Activated CD4-positive, CD25-positive, alpha-beta regulatory T cell treated with anti-CD3 and anti-CD28 coated beads, Interleukin-2, amount 50 U/mL, for 72 hours (primary cell): ENCODE results near the gene ME2.
"Not testable (repeated sequence)": the region's sequence is repeated elsewhere in the genome, so short reads cannot be mapped to it uniquely, and the experiment has no call there.

ENCODE experiments used
- DNase-seq: peaks from one replicate; pipeline ENCODE4 v3.0.0; 2021

Gene ME2

GRCh38 chr18:50981381-50981780 is 102.5 kb downstream of the ME2 start:
- DNase-seq, result no peak

DNA sequence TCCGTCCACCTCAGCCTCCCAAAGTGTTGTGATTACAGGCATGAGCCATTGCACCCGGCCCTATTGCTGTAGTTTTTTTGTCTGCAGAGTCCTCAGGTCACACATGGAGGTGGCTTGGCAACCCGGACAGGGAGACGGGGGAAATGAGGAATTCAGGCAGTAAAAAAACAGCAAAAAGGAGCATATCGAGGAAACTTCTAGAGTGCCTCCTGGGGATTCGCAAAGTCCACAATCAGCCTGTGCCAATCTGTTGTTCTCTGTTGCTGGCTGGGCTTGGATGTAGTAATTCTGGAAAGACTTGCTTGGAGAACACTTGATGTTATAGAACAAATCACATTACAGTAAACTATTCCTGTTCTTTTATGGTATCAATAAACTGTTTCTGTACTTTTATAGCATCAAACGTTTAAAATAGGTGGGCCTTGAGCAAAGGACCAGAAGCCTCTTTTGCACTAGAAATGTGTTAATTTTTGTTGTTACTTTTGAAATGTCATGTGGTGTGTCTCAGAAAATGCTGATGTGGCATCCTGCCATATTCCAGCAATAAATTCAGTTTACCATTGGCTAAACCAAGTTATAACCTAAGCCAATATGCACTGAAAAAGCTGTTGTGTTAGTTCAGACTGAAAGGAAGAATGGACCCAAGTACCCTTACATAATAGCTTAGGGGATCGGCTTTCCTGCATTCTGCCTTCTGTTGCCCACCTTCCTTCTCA is 103.3 kb downstream of the ME2 start:
- no peak for DNase-seq

DNA sequence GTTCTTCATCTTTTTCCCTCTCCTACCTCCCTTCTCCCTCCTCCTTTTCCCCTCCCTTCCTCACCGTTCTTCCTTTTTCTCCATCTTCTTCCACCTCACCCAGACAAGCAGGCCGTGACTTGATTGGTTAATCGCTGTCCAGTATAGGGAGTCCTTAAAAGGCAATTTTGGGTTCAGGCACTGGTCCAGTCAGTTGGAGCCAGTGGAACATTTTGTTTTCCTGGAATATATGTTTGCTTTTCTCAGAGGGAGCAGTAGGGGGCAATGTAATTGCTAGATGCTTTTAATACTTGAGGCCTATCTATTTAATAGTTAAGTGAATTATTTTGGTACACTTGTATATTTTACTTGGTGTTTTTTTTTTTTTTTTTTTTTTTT is 103.9 kb downstream of the ME2 start:
- no peak for DNase-seq

GRCh38 chr18:50986360-50987087 is 107.6 kb downstream of the ME2 start:
- DNase-seq, result no peak

DNA sequence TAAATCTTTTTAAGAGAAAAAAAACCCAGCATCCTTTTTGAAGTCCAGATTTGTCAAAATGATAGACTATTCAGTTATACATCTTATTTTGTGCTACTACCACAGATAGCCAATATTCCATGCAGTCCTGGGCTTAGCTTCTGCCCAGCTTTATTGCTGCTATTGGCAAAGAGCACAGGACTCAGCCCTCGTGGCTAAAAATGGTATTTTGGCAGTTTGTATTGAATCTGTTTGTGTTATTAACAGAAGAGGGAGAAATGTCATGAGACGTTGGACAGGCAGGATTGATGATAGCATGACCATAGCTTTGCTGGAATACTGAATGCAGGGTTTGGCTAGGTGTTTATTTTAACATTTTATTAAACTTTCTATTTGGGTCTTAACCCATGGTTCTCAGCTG is 108.3 kb downstream of the ME2 start:
- no peak for DNase-seq

GRCh38 chr18:50989711-50990110 is 110.8 kb downstream of the ME2 start:
- no peak for DNase-seq

DNA sequence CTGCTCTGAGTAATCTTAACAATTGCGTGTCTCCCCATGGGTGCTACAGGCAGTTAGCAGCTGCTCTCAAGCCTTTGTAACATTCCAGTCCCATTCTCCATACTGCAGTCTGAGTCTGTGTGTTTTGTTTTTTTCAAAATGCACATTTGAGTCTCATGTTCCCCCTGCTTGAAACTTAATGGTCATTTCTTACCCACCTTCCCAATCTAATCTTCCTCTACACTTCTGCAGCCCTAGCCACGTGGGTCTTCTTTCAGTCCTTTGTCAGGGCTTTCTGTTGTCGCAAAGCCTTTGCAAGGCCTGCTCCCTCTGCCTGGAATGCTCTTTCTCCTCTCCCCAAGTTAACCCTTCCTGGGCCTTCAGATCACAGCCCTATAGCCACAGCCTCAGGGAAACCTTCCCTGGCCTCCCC is 113.4 kb downstream of the ME2 start:
- no peak for DNase-seq

DNA sequence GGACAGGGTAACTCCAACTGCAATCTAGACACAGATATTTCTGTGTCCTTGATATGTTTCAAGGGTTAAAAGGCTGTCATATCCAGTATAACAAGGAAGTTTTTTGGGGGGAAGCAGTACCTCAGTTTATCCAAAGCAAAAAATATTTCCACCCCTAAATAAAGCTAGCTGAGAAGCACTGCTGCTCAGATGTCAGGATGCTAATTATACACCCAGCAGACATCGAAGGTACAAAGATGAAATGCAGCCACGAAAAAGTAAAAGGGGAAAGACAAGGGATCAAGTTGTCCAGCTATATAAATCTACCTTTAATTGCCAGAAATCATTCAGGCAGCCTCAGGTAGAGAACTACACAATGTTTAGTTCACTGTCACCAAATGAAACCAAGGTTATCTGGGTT is 115.1 kb downstream of the ME2 start:
- DNase-seq, result no peak

- not testable (repeated sequence) for DNase-seq
Observed at GRCh38 chr18:51003174-51003573, 124.3 kb downstream of the ME2 start.
